Stimulated activated naive CD4-positive, alpha-beta T cell (primary cell): Measurements from ENCODE around the gene ILK.

Source experiments
- DNase-seq, 6 experiments: peaks; one replicate each; lab custom pipeline; 2025; lab: John Stamatoyannopoulos, UW

The ILK gene

DNA sequence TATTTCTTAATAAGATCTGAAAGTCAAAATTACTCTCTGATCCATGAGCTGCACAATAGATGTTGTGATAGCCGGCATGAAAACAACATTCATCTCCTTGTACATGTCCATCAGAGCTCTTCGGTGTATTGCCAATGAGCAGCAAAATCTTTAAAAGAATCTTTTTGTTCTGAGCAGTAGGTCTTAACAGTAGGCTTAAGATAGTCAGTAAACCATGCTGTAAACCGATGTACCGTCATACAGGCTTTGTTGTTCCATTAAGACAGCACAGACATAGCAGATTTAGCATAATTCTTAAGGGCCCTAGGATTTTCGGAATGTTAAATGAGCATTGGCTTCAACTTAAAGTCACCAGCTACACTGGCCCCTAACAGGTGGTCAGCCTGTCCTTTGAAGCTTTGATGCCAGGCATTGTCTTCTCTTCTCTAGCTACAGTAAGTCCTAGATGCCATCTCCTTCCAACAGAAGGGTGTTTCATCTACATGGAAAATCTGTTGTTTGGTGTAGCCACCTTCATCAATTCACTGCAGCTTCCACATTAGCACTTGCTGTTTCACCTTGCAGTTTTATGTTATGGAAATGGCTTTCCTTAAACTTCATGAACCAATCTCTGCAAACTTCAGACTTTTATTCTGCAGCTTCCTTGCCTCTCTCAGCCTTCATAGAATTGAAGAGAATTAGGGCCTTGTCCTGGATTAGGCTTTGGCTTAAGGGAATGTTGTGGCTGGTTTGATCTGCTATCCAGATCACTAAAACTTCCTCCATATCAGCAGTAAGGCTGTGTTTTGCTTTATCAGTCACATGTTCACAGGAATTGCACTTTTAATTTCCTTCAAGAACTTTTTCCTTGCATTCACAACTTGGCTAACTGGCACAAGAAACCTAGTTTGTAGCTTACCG, 28.5 kb upstream of the ILK start:
- DNase-seq, result no peak

DNA sequence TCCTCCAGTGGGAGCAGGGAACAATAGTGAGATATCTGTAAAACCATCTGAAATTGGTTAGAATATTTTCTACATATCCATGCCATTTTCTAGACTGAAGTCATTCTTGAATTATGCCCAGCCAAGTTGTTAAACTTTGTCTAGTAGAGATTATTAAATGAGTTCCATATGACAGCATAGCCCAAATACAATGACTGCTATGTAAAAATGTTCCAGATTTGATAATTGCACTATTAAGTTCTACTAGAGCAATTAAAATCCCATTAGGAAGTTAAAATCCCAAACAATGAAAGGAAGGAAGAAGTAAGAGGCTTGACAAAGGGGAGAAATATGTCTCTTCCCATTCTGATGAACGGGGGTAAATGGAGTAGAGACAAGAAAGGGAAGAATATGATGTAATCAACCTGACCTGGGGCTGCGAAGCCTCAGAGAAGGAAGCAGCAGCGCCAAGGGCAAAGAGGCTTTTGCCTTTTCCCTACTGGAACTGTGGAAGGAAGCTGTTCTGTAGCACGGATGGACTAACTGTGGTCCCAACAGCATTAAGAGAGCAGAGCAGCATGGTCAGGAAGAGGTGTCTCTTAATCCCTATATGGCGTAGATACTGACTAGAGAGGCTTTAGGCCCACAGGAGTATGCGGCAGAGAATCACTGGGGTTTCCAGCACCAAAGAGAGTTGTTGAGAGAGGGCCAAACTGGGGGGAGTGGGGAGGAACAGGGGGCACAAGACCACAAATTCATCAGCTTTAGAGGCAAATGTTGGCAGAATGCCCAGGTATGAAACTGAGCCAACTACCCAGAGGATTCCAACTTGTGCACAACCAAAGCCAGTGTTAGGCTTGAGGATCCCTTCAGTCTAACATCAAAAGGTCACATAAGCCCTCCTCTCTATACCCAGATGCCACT, 26.9 kb upstream of the ILK start:
- no peak for DNase-seq

DNA sequence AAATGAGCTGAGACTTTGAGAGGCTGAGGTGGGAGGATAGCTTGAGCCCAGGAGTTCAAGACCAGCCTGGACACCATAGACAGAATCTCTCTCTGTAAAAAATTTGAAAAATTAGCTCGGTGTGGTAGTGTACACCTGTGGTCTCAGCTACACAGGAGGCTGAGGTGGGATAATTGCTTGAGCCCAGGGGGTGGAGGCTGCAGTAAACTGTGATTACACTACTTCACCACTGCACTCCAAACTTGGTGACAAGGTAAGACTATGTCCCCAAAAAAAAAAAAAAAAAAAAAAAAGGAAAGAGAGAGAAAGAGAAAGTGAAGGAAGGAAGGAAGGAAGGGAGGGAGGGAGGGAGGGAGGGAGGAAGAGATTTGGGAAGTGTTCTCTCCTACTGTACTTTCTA, 25.4 kb upstream of the ILK start:
- DNase-seq, result no peak

DNA sequence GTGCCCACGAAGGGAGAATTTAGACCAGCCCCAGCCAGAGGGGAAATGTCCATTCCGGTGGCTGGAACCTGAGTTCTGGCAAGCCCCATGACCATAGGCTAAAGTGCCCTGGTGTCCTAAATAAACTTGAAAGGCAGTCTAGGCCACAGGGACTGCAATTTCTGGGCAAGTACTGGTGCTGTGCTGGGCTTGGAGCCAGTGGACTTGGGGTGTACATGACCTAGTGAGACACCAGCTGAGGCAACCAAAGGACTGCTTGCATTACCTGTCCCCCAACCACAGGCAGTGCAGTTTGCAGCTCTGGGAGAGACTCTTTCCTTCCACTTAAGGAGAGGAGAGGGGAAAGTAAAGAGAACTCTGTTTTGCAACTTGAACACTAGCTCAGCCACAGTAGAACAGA, 23.9 kb upstream of the ILK start:
- no peak for DNase-seq

DNA sequence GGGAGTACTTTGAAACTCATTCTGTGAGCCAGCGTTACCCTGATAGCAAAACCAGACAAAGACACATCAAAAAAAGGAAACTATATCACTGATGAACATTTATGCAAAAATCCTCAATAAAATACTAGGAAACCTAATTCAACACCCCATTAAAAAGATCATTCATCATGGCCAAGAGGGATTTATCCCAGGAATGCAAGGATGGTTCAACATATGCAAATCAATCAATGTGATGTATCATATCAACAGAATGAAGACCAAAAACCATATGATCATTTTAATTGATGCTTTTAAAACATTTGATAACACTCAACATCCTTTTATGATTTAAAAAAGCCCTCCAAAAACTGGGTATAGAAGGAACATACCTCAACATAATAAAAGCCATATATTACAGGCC, 20.0 kb upstream of the ILK start:
- no peak for DNase-seq

DNA sequence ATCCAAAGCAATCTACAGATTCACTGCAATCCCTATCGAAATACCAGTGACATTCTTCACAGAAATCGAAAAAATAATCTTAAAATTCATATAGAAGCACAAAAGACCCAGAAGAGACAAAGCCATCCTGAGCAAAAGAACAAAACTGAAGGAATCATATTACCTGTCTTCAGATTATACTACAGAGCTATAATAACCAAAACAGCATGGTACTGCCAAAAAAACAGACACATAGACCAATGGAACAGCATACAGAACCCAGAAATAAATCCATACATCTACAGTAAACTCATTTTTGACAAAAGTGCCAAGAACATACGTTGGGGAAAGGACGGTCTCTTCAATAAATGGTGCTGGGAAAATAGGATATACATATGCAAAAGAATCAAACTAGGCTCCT, 19.0 kb upstream of the ILK start:
- no peak for DNase-seq

DNA sequence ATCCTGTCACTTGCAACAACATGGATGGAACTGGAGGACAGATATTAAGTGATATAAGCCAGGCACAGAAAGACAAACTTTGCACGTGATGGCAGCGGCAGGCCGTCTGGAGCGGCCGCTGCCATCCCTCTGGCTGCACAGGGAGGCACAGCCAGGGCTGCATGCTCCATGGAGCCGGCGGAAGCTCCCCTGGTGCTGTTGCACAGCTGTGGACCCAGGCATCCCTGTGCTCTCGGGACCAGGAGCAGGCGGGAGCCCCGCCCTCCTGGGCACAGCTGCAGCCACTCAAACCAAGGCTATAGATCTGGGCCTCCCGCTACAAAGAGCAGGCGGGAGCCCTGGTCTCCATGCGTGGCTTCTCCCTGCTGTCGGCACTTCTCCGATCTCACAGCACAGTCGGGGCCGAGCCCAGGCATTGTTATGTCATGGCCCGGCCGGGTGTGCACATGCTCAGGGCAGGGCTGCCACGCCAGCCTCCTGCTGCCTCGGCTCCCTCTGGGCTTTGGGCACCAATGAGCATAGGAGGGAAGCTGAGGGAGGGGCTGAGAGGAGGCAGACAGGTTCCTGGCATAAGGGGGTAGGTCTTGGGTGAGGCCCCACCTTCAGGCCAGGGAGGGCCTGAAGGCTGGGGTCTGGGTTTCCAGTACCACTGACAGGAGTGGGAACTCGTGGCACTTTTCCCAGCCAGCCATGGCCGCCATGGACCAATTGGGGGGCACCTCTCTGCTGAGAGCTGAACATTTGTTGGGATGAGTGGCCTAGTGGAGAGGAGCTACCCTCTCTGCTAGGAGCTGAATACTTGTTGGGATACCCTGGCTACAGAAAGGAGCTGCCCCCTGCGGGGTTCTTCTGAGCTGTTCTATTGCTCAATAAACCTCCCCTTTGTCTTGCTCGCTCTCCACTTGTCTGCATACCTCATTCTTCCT, 16.9 kb upstream of the ILK start:
- no peak for DNase-seq

DNA sequence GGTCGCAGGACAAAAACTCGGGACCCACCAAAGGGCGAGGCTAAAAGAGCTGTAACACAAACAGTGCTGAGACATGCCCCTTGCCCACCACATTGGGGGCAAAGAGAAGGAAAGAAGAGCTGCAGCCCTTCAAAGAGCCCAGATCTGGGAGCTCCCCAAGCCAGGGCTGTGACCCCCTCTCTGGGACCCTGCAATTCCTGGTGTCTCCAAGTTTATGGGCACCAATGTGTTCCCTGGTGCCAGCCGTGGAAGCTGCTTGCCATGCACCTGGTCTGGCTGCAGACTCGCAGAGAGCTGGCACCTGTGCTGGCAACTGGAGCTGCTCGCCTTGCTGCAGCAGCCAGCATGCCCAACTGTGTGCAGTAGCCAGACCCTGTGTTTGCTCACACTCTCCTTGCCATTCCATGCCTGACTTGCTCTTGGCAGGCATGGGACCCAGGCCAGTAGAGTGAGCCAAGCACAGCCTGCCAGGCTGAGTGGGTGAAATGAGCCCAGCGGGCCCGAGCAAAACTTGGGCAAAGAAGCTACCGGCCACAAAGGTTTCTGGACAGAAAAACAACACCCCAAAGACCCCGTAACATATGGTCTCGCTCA, 16.1 kb upstream of the ILK start:
- no peak for DNase-seq

DNA sequence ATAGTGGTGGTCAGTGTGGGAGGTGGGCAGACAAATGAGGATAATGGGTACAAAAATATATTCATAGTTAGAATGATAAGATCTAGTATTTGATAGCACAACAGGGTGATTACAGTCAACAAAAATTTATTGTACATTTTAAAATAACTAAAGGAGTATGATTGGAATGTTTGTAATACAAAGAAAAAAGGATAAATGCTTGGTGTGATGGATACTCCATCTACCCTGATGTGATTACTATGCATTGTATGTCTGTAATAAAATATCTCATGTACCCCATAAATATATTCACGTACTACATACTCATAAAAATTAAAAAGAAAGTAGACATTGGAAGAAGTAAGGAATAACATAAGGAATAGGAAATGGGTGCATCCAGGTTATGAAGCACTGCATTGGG, 15.6 kb upstream of the ILK start:
- no peak for DNase-seq

DNA sequence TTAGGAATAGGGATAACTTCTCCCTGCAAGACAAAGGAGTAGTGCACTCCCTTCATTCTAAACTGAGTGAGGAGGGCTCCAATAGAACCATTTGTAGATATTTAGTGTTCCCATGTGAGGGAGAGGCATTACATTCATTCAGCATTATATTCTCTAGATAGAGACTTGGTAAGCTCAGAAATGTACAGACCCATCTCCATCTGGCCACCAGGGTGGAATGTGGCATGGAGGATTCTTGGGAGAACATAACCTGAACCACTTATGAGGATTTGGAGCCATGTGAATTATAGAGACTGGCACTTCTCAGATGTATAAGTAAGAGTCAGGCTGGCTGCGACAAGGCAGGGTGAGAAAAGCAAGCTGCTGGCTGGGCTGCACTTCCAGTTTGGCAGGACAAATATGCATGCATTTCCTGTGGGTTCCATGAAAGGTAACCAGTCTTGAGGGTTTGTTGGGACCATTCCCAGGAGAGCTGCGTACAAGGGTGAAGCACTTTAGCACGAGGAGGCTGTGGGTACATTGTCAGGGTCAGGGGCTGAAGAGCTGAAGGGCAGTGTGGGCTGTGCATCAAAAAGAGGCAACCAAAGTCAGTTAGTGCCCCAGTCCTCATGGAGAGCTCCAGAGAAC, 9.3 kb upstream of the ILK start:
- DNase-seq, result no peak

DNA sequence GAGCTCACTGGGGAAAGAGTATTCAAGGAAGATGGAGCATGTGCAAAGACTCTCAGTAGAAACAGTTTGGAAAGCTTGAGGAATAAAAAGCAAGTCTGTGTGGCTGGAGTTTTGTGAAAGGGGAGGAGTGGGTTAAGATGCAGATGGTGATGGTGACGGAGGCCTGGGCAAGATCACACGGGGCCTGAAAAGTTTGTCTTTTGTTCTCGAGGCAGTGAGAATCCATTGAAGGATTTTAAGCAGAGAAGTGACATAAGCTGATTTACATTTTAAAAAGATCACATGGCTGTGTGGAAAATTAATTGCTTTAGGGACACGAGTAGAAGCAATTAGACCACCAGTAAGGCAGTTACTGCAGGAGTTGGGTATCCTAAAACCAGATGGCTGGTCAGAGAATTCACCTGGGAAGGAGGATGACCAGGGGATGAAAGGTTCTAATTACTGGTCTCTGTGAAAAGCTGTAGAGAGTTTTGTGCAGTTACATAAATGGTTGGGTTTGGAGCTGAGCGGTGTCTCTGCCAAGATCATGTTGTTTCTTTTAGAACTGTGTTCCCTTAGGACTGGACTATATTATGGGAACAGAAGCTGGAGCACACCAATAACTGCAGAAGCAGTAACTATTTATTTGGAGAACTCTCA, 7.2 kb upstream of the ILK start:
- no peak for DNase-seq

DNA sequence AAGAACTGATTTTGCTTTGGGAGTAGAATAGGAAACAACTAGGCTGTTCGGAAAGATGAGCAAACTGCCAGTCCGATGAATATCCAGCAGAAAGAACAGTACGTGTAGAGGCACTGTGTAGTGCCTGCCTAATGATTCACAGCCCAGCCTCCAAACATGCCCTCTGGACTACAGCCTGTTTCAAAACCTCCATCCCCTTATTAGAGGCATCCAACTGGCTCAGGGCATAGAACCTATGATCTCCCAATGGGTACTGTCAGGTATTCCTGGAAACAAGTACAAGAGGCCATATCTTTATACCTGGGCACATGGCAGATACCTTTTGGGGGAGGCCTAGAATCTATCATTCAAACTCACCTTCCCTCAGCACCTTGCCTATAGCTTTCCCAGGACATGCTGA, 5.0 kb upstream of the ILK start:
- DNase-seq, result no peak

DNA sequence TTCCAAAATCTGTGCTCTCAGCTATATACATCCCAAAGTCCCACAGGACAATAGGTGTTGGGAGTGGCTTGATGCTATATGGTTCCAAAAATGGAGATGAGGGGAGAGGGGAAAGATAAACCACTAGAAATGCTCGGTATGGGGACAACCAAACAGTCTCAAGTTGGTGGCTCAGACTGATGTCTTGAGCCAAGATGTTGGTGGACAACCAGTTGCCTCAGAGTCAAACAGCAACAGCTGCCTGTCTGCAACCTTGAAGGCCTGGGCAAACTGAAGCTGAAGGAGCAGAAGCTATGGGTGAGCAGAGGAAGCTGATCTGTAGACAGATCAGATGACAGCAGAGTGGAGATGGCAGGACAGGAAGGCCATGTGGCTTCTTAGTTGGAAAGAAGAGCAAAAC, 4.1 kb upstream of the ILK start:
- DNase-seq, result no peak

DNA sequence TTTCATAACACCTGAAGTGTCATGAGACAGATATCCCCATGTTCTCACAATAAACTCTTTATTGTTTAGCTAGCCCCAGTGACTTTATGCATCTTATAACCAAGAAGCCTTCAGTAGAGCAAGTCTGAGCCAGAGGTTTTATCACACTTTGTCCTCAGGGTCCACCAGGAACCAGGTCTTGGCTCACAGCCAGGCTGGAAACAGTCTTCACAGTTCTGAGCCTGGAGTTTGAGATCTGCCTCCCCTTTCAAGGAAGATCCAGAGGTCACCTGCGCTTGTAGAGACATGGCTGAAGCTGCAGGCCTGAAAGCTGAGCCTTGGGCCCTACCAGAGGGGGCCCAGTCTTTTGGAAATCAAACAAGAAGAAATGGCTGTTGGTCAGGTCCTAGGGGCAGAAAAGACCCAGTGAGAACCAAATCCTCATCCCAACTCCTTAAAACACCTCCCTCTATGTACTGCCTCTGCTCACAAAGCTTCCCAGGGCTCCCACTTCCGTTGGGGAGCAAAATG, 3.6 kb upstream of the ILK start:
- no peak for DNase-seq

DNA sequence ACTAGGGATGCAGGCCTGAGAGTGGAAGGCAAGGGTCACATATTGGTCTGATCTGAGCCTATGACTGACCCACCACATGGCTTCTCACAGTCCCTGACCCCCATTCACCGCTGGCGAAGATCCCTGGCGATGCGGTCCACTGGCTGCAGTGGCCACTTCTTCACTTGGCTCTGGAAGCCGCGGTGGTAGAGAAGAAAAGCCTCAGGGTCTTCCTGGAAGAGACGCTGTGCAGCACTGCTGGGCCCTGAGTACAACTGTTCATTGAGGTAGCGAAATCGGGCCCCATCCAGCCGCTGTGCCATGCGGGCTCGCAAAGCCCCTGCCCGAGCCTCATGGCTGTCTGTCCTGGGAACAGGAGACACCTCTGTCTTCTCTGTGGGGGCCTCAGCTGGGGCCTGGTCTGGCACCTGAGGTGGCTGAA, 2.5 kb upstream of the ILK start:
- no peak for DNase-seq

DNA sequence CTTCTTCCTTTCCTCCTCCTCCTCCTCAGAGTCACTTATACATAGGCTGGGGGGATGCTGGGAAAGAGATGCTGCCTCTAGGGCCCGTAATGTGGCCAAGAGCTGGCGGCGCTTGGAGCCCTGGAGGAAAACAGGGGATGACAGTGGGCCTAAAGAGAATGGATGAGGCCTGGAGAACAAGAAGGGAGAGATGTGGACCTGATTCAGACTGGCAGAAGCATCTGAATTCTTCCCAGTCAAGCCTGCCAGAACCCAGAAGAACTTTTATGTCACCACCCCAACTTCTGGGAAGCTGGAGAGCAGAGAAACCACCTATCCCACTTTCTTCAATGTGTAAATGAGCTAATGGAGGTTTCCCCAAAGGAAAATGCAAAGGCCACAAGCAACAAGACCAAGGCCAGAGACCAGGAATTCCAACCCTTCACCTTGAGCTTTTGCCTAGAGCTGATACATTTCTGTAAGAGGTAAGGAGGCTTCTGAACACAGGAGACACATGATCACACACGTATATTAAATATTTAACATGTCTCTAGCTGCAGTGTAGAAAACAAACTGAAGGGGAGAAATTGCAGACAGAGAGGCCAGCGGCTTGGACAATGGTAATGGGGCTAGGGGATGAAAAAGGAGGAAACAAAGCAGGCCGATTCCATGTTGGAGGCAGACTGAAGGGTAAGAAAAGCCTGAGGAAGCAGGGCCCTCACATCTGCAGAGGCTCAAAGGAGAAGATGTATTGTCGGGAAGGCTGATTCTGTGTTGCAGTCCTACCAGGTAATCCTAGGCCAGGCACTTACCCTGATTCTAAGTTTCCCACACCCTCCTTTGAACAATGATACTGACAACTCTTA, 1.3 kb upstream of the ILK start:
- DNase-seq, result no peak

DNA sequence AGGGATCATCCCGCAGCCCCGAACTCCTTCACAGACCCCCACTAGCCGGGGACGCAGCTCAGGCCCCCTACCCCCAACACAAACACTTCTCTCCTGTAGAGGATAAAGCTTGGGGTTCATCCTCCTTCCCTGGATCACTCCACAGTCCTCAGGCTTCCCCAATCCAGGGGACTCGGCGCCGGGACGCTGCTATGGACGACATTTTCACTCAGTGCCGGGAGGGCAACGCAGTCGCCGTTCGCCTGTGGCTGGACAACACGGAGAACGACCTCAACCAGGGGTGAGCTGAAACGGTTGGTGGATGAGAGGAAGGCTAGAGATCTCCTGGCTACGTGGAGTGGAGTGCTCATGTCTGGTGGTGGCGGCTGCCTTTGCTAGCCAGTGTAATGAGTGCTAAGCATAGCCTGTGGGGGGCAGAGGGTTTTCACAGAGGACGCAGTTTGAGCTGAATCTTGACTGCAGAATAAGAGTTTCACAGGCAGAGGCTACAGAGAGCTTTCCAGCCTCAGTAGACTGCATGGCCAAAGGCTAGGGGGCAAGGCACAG, 580 bp downstream of the ILK start:
- DNase-seq, result peak; percentile 26 to 65 (median 42)

DNA sequence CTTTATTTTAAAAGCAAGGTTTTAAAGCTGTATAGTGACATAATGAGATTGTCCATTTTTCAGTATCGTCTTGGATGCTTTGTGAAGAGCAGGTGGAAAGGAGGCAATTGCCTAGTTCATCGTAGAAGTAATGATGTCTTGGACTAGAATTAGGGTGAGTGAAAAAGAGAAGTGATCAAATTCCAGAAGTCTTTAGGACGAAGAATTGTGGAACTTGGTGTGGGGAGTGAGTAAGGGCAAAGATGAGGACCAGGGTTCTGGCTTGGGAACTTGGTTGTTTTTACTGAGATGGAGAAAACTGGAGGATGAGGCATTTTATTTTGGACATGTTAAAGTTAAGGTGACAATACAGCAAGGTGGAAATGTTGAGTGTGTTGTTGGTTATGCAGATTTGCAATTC, 1.2 kb downstream of the ILK start:
- DNase-seq, result no peak
